Hematopoietic multipotent progenitor cell treated with erythropoietin and hydrocortisone succinate and interleukin-3 and kit ligand, for 17 days (in vitro differentiated cells): ENCODE data around the gene C10orf71.

Source experiments
- DNase-seq: peaks from one replicate; pipeline ENCODE4 v3.0.0-alpha.2; 2015; ENCODE audit warnings: low spot score

Gene C10orf71

GRCh38 chr10:49318755-49319154, 19.8 kb downstream of the C10orf71 start:
- no peak for DNase-seq

- DNase-seq: no peak
These were observed 20.2 kb downstream of the C10orf71 start for GRCh38 chr10:49319206-49319605.

GRCh38 chr10:49320191-49320590, 21.2 kb downstream of the C10orf71 start:
- DNase-seq: no peak

- no peak for DNase-seq
These were observed 22.1 kb downstream of the C10orf71 start for GRCh38 chr10:49321021-49321420.

- DNase-seq: no peak
These were observed 23.6 kb downstream of the C10orf71 start for GRCh38 chr10:49322371-49323170.

- DNase-seq: no peak
These were observed 24.4 kb downstream of the C10orf71 start for GRCh38 chr10:49323171-49323895.

- no peak for DNase-seq
These were observed 24.9 kb downstream of the C10orf71 start for GRCh38 chr10:49323896-49324270.

- no peak for DNase-seq
These were observed 25.7 kb downstream of the C10orf71 start for GRCh38 chr10:49324711-49325110.

- DNase-seq: no peak
These were observed 26.4 kb downstream of the C10orf71 start for GRCh38 chr10:49325131-49325915.

- no peak for DNase-seq
These were observed 27.2 kb downstream of the C10orf71 start for GRCh38 chr10:49325916-49326783.

- DNase-seq: no peak
These were observed 28.3 kb downstream of the C10orf71 start for GRCh38 chr10:49327036-49327813.

GRCh38 chr10:49328401-49329145, 29.6 kb downstream of the C10orf71 start:
- no peak for DNase-seq

GRCh38 chr10:49329146-49329505, 30.2 kb downstream of the C10orf71 start:
- DNase-seq: no peak

- DNase-seq: no peak
These were observed 31.2 kb downstream of the C10orf71 start for GRCh38 chr10:49330127-49330665.

- DNase-seq: no peak
These were observed 32.5 kb downstream of the C10orf71 start for GRCh38 chr10:49331431-49331830.

GRCh38 chr10:49332333-49332732, 33.4 kb downstream of the C10orf71 start:
- DNase-seq: no peak

- DNase-seq: no peak
These were observed 33.8 kb downstream of the C10orf71 start for GRCh38 chr10:49332768-49333167.

- DNase-seq: no peak
These were observed 34.2 kb downstream of the C10orf71 start for GRCh38 chr10:49333192-49333591.

GRCh38 chr10:49334964-49335363, 36.0 kb downstream of the C10orf71 start:
- no peak for DNase-seq
